Neural crest cell (in vitro differentiated cells): ENCODE results near the gene ZNF385B. TPM values are rescaled to one million over a fixed set of nuclear protein-coding genes. Genes with fewer than 3 reads are reported as not detected.
"Not testable (repeated sequence)": the region's sequence is repeated elsewhere in the genome, so short reads cannot be mapped to it uniquely, and the experiment has no call there.

Experiments used
- DNase-seq: peaks from one replicate; pipeline ENCODE4 v3.0.0; 2021; ENCODE audit warnings: low read depth, mixed read lengths, low spot score
- H3K27ac Mint-ChIP-seq: one replicate; pipeline ENCODE4 v1.8.0; 2021; ENCODE audit warnings: mild to moderate bottlenecking, mixed read lengths; ENCODE audit not compliant: unreplicated experiment
- H3K27me3 Mint-ChIP-seq: 2 replicates; pipeline ENCODE4 v1.8.0; 2021; ENCODE audit warnings: low read depth, mild to moderate bottlenecking, mixed read lengths
- H3K36me3 Mint-ChIP-seq: 2 replicates; pipeline ENCODE4 v1.8.0; 2021; ENCODE audit warnings: low read depth, mild to moderate bottlenecking, mixed read lengths
- H3K4me1 Mint-ChIP-seq: 2 replicates; pipeline ENCODE4 v1.8.0; 2021; ENCODE audit warnings: mixed read lengths
- H3K4me3 Mint-ChIP-seq: one replicate; pipeline ENCODE4 v1.8.0; 2021; ENCODE audit warnings: mild to moderate bottlenecking, mixed read lengths
- H3K9me3 Mint-ChIP-seq: 2 replicates; pipeline ENCODE4 v1.8.0; 2021; ENCODE audit warnings: mixed read lengths
- total RNA-seq: library from RNA; stranded (reverse); gene quantifications from 2 replicates; pipeline ENCODE4 v1.2.1, GENCODE V29; 2021
- TF ChIP-seq, protein P1 (sequence below): fragments of 200-600 bp; sonication (generic); conservative IDR thresholded peaks from 2 replicates; pipeline ENCODE4 v1.5.0; 2021; ENCODE audit warnings: antibody characterized with exemption, mild to moderate bottlenecking

The ZNF385B gene
- total RNA-seq, 1 donor from 2014 or later: 2.1 TPM

GRCh38 chr2:179785902-179786301 is 75.5 kb downstream of the ZNF385B start:
- H3K27me3 Mint-ChIP-seq: no peaks in the 10 kb centered on the region
- H3K27ac Mint-ChIP-seq: no peak overlapping the region
- TF ChIP-seq, protein P1, sequence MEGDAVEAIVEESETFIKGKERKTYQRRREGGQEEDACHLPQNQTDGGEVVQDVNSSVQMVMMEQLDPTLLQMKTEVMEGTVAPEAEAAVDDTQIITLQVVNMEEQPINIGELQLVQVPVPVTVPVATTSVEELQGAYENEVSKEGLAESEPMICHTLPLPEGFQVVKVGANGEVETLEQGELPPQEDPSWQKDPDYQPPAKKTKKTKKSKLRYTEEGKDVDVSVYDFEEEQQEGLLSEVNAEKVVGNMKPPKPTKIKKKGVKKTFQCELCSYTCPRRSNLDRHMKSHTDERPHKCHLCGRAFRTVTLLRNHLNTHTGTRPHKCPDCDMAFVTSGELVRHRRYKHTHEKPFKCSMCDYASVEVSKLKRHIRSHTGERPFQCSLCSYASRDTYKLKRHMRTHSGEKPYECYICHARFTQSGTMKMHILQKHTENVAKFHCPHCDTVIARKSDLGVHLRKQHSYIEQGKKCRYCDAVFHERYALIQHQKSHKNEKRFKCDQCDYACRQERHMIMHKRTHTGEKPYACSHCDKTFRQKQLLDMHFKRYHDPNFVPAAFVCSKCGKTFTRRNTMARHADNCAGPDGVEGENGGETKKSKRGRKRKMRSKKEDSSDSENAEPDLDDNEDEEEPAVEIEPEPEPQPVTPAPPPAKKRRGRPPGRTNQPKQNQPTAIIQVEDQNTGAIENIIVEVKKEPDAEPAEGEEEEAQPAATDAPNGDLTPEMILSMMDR: no peak
- no peaks in the 10 kb centered on the region for H3K4me1 Mint-ChIP-seq
- no peak for DNase-seq
- H3K36me3 Mint-ChIP-seq: no peaks in the 10 kb centered on the region
- no peak overlapping the region for H3K4me3 Mint-ChIP-seq
- no peaks in the 10 kb centered on the region for H3K9me3 Mint-ChIP-seq

DNA sequence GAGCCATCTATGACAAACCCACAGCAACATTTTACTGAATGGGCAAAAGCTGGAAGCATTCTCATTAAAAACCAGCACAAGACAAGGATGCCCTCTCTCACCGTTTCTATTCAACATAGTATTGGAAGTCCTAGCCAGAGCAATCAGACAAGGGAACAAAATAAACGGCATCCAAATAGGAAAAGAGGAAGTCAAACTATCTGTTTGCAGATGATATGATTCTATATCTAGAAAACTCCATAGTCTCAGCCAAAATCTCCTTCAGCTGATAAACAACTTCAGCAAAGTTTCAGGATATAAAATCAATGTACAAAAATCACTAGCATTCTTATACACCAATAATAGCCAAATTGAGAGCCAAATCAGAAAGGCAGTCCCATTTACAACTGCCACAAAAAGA is 79.1 kb downstream of the ZNF385B start:
- not testable (repeated sequence) for DNase-seq, H3K4me1 Mint-ChIP-seq, H3K27me3 Mint-ChIP-seq, H3K4me3 Mint-ChIP-seq, H3K36me3 Mint-ChIP-seq, H3K9me3 Mint-ChIP-seq, H3K27ac Mint-ChIP-seq

- no peak for DNase-seq
- no peaks in the 10 kb centered on the region for H3K4me1 Mint-ChIP-seq
- TF ChIP-seq, protein P1: no peak
- H3K9me3 Mint-ChIP-seq: peaks cover 2% of the 10 kb centered on the region
- no peak overlapping the region for H3K27ac Mint-ChIP-seq
- H3K4me3 Mint-ChIP-seq: no peak overlapping the region
- no peaks in the 10 kb centered on the region for H3K36me3 Mint-ChIP-seq
- no peaks in the 10 kb centered on the region for H3K27me3 Mint-ChIP-seq
Observed at GRCh38 chr2:179773986-179774385, 87.4 kb downstream of the ZNF385B start.

DNA sequence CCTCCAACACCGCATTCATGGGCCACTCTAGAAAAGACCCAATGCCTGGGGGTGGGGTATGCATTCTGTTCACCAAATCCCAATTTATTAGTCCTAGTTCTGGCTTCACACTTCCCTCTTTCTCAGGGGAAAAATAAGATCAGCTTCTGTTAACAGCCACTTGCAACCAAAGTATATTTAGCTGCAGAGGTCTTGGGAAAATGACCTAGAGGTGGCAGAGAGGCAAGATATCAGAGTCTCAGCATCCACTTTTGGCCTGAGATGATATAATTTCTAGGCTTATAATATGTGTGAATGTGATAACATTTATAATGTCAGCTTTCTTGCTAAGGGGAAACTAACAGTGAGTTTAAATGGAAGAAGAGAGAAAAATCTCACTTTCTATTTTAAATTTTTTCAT is 89.1 kb downstream of the ZNF385B start:
- Mint-ChIP-seq H3K4me1 (no peaks in the 10 kb centered on the region), H3K27ac (no peak overlapping the region), H3K36me3 (no peaks in the 10 kb centered on the region), H3K4me3 (no peak overlapping the region), H3K27me3 (no peaks in the 10 kb centered on the region), H3K9me3 (peaks cover 2% of the 10 kb centered on the region)
- TF ChIP-seq, protein P1: no peak
- DNase-seq: no peak

DNA sequence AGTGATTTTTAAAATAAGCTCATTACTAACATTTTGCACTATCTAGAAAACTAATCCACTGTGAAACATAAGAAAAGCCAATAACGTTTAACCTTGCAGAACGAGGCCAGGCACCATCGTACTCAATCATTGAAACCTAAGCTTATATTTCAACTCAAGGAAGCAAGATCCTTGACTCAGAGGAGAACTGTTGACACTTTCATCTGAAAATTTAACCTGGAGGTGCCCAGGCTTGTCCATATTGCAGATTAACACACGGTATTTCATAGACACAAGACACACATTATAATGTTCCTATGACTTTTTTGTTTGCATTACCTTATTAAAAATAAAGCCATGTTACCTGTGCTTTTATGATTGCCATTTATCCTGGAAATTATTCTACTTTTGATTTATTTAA is 89.6 kb downstream of the ZNF385B start:
- Mint-ChIP-seq H3K27ac (no peak overlapping the region), H3K4me1 (no peaks in the 10 kb centered on the region), H3K9me3 (peaks cover 2% of the 10 kb centered on the region), H3K27me3 (no peaks in the 10 kb centered on the region), H3K4me3 (no peak overlapping the region), H3K36me3 (no peaks in the 10 kb centered on the region)
- no peak for DNase-seq
- TF ChIP-seq, protein P1: no peak

GRCh38 chr2:179770029-179770428 is 91.4 kb downstream of the ZNF385B start:
- H3K4me1 Mint-ChIP-seq: no peaks in the 10 kb centered on the region
- no peaks in the 10 kb centered on the region for H3K27me3 Mint-ChIP-seq
- no peak overlapping the region for H3K4me3 Mint-ChIP-seq
- DNase-seq: no peak
- no peaks in the 10 kb centered on the region for H3K36me3 Mint-ChIP-seq
- H3K27ac Mint-ChIP-seq: no peak overlapping the region
- peaks cover 2% of the 10 kb centered on the region for H3K9me3 Mint-ChIP-seq
- TF ChIP-seq, protein P1: no peak
